Posterior cingulate gyrus (tissue), 11 donors: ENCODE data around the gene BNC2.
"Not testable (repeated sequence)": the region's sequence is repeated elsewhere in the genome, so short reads cannot be mapped to it uniquely, and the experiment has no call there.

Source experiments
- DNase-seq, 10 donors: peaks; one replicate each; pipeline versions ENCODE4 v3.0.0 to v3.0.0-alpha.2; 2020 to 2021; ENCODE audit warnings: mixed read lengths in 3 of 10
- intact Hi-C: fragments of 100-400 bp; cut with DNase I; formaldehyde crosslinking; loops from one replicate; pipeline ENCODE4 v1.15.1; 2023

BNC2 gene

DNA sequence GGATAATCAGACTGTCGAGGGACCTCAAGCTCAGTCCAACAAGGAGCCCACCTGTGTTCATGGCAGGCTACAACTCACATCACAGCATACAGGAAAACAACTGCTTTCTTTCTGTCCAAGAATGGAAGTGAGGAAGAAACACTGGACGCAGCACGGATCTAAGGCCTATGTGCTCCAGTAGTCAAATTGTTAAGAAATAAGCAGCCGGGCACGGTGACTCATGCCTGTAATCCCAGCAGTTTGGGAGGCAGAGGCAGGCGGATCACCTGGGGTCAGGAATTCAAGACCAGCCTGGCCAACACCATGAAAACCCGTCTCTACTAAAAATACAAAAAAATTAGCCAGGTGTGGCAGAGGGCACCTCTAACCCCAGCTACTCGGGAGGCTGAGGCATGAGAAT is 427.8 kb downstream of the BNC2 start:
- DNase-seq, result no peak
- intact Hi-C loops, result no loop called here

DNA sequence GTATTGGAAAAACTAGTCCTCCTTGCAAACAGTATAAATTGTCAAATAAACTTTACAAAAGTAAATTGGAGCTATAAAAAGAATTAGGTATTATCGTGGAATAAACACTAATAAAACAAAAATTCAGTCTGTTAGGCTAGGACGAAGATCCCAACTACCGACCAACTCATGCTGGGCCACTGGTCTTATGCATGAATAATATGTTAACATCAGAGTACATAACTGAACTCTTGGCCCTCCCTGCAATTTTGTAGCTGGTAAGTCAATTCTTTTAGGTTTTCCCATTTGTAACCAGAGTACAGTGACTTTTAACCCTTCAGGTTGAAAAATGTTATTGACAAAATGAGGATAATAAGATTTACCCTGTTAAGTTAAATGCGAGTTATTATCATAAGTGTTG is 428.7 kb downstream of the BNC2 start:
- DNase-seq, result no peak
- intact Hi-C loops, result no loop called here

DNA sequence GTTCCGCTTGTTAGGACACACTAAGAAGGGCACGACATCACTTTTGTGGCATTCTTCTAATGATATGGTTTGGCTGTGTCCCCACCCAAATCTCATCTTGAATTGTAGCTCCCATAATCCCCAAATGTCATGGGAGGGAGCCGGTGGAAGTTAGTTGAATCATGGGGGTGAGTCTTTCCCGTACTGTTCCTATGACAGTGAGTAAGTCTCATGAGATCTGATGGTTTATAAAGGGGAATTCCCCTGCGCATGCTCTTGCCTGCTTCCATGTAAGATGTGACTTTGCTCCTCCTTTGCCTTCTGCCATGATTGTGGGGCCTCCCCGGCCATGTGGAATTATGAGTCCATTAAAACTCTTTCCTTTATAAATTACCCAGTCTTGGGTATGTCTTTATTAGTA is 431.6 kb downstream of the BNC2 start:
- DNase-seq, intact Hi-C loops: not testable (repeated sequence)

DNA sequence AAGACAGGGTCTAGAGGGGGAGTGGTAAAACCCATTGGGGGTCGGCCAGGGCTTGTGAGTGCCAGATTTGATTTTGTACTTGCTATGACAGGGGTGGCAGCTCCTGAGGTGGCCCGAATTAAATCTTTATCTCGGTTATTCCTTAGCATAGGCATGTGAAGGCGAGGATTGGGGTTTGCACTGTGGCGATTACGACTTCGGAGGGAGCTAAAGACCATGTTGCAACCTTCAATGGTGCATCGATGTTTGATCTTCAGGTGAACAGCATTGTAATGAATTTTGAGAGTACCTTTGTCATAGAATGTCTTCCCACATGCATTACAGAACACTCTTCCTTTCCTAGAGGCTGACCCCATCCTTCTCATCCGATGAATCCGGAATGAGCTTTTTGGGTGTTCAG is 433.9 kb downstream of the BNC2 start:
- intact Hi-C loops, result no loop called here
- no peak for DNase-seq

DNA sequence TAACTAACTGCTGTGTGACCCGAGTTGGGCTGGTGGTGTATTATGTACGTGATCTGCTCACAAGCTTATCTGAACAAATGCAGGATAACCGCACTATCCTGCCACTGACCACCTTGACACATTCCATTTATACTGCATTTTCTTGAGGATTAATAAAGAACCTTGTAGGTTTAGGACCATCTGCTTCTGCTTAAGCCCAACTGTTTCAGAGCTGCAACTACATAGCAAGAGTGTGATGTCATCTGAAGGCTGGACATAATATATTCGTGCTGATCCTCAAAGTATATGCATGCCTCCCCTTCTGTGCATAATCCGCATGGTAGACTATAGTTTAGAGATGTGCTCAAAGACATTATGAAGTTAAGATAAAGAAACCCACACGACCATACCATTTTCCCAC is 435.9 kb downstream of the BNC2 start:
- intact Hi-C loops, result no loop called here
- no peak for DNase-seq

DNA sequence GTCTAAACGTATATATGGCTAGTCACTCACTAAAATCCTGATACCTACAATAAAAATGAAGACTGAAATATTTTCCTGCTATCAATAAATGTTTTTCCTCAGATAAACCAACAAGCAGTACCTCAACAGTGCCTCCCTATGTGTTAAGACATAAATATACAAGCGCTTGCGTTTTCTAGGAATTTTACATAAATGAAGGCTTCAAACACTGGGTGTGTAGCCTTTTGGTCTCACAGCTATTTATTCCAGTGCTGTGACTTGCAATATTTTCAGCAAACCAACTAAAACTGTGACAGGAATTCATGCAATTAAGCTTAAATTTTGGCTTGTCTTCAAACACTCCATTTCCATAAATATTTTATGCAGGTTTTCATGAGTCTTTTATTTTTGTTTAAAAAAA is 437.0 kb downstream of the BNC2 start:
- intact Hi-C loops, result no loop called here
- no peak for DNase-seq

DNA sequence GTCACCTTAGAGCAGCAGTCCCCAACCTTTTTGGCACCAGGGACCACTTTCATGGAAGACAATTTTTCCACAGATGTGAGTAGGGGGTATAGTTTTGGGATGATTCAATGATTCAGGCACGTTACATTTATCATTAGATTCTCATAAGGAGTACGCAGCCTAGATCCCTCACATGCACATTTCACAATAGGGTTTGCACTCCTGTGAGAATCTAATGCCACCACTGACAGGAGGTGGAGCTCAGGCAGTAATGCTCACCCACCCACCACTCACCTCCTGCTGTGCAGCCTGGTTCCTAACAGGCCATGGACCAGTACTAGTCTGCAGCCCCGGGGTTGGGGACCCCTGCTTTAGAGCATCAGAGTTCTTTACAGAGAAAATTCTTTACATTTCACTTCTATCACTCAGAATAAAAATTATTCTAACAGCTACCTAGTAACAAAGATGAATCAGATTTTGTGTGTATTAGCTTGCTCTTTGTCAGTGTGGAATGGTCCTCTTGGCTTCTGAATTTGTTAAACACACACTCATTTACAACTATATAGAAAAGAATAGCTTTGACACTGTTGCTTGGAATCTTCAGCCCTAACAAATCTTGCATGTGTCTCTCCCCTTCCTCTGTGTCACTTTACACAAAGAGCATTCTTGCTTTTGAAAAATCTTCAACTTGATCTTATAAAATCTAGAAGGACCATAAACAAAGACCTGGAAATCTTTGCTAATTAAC is 438.6 kb downstream of the BNC2 start:
- intact Hi-C loops, result no loop called here
- no peak for DNase-seq

DNA sequence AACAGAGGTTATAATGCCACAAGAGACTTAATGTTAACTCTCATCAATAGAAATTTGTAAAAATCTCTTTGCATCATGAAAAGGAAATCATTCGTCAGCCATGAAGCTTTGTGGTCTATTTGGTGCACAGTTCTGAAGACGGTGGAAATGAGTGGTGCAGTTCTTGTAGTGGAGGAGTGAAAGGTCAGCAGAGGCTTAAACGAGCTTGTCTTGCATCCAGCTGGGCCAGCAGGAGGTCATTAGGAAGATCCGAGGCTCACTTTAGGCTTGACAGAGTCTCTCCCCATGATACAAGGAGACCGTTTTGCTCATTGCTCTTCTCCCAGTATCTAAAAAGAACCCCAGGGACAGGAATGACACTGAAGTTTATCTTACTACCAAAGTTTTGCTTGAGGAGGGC is 440.8 kb downstream of the BNC2 start:
- intact Hi-C loops, result no loop called here
- DNase-seq, result no peak

DNA sequence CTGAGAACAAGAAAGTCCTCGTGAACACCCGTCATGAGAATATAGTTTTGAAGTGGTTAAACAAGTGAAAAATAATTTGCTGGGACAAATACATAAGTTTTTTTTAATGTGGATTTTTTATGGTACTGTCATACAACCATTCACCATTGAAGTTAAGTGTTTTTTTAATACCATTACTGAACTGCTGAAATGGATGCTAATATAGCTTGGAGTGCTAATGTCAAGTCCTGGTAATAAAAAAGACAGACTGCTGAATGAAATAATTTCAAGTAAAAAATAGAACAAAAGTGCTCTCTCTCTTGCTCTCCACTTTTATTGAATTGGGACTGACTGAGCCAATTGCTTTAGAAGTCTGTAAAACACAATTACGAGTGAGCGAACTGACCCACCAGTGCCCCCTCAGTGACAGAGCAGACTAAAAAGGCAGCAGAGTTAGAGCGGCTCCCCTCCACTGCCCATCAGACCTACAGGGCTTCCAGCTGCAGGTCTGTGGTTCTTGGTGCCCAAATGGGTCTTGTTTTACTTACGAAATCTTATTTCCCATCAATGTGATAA is 442.5 kb downstream of the BNC2 start:
- intact Hi-C loops, result no loop called here
- DNase-seq, result no peak

DNA sequence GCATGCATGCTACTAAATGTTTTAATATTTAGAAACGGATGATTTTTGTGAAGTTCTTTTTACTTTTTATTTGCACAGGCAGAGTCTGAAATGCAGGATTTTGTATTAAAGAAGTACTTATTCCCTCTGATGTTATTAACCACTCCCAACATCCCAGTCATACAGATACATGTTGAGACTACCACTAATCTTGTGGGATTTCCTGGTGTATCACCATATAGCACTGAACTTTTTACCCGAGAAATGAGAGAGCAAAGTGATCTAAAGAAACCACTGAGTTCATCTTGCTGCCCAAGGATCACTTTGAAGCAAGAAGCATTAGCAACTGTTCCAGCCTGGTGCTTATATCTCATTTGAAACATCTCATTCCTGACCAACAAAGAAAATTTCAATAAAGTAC is 443.8 kb downstream of the BNC2 start:
- no peak for DNase-seq
- intact Hi-C loops, result no loop called here

DNA sequence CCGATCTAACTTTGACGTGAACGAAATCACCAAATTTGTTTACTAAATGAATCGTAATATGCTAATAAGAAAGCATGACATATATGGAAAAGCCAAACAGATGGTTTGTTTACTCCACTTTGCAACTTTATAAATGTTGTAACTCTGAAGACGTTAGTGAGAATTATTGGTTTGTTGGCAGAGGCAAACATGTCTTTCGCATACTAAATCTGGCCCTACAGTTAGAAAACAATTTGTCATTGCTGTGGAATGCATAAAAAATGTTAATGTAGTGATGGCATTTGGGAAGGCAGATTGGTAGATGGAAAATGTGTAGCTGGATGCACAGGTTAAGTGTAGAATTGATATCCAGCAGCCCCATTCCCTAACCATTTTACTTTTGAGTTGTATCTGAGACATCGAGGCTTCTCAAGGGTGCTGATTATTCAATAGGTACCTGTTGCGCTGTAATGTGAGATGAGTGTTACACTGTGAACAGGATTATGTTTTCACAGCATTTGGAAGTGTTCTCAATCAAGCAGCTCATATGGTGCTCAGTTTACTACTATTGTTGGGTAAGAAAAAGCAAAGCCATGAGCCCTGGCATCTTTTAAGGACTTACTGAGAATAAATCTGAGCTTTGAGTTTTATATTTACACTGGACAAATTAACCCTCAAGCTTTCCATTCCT is 444.8 kb downstream of the BNC2 start:
- intact Hi-C loops, result no loop called here
- no peak for DNase-seq

DNA sequence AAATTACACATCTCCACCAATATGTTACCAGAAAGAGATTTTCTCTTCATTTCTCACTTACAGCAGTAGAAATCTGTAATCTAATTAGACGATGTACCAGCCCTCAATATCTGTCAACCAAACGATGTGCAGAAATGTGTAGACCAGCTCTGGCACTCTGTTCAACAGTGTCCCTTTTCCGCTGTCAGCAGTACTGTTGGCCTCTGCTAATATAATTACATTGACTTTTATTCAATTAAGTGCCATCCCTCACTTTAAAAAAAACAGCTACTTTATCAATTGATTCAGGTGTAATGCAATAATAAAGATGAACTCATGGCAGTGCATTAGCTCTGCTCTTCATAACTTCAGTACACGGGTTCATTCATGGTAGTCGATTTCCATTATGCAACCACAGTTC is 448.4 kb downstream of the BNC2 start:
- intact Hi-C loops, result no loop called here
- no peak for DNase-seq

DNA sequence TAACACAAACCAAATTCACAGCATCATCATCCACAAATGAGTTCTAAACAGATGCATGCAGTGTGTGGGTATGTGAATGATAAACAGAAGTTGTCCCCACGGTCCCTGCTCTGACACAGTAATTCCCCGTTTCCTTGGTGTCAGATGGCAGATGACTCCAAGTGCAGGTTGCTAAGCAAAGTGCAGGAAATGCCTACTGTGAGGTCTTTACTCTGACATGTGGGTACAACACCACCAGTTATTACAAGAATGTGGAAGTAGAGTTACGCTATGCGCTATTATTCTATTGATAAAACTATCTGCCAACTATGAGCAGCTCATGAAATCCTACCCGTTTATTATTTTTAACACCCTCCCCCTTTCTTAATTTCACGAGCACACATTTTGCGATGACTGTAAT is 448.9 kb downstream of the BNC2 start:
- intact Hi-C loops, result no loop called here
- no peak for DNase-seq

DNA sequence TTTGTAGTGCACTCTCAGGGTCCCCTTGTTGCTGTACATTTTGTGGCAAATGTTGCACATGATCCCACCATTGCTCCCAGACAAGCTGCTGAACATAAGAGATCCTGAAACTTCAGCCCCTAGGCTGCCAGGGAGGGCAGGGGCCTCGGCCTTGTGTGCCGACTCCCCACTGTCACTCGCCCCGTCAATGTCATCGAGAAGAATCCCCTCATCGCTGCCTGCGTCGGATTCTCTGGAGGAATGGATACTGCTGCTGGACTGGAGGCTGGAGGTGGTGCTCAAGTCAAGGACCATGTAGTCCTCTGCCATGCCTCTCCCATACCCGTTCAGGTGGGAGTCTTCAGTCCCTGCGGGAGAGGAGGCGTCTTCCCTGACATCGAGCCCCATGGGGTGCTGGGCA is 451.3 kb downstream of the BNC2 start:
- DNase-seq, result peak in 1 of 10 donors; percentile 40
- intact Hi-C loops, result no loop called here

DNA sequence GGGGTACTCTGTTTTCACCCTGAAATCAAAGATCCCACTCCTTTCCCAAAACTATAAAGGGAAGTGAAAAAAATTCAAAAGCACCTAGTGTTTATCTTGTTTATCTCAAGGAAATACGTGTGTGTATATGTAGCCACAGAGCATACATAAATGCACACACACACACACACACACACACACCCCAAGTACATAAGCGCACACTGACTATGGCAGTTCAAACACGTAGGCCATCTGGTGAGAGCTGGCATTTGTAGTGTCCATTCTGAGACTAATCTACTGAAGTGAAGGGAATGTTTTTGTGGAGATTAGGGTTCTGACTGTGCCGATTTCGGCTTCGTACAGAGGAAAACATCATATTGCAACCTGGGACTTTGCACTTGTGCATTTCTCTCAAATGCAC is 451.7 kb downstream of the BNC2 start:
- DNase-seq, result no peak
- intact Hi-C loops, result no loop called here

DNA sequence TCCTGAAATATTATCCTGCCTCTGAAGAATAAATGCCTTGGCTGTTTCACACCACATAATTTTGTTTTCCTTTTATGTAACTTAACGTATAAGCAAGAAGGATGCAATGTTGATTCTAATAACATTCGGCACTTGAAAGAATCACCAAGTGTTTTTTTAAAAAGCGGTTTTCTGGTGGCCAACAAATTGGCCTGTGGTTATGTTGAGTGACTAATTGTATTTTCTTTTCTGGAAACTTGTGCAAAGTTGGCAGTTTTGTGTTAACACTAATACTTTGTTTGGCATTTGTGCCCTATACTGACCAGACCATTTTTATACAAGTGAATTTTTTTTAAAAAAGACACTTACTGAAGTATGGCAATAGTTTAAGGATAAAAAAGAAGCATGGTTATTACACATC is 452.7 kb downstream of the BNC2 start:
- intact Hi-C loops, result no loop called here
- DNase-seq, result no peak

DNA sequence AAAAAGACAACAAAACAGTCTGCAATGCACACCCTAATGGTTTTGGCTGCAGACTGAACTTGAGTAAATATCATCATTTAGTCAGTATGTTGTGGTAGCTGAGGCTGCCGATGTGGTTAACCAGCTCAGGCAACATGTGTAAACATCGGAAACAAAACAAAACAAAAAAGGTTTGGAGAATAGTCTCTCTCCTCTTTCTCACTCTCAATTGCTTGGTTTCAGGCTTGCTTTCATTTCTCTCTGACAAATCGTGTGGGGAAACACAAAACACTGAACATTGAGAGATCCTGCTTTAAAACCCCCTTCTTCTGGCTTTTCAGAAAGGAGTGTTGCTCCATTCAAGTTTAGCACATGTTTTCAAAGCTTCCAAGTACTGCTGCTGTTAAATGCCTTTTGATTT is 453.3 kb downstream of the BNC2 start:
- intact Hi-C loops, result no loop called here
- no peak for DNase-seq

DNA sequence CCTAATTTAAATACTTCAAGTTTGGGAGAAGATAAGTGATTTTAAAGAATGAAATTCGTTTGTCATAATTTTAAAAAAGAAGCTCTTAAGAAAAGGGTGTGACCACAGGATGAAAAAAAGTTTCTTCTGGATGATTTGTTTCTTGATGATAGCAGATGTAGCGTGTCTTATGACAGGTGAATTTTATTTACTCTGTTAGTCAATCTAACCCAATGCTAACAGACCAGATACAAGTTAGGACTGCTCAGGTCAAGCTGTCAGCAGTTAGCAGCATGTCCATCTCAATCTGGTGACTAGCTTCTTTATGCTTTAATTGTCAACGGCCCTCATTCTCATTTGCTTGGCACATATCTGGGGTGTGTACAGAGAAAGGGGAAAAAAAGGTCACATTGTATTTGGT is 456.0 kb downstream of the BNC2 start:
- intact Hi-C loops, result no loop called here
- no peak for DNase-seq

DNA sequence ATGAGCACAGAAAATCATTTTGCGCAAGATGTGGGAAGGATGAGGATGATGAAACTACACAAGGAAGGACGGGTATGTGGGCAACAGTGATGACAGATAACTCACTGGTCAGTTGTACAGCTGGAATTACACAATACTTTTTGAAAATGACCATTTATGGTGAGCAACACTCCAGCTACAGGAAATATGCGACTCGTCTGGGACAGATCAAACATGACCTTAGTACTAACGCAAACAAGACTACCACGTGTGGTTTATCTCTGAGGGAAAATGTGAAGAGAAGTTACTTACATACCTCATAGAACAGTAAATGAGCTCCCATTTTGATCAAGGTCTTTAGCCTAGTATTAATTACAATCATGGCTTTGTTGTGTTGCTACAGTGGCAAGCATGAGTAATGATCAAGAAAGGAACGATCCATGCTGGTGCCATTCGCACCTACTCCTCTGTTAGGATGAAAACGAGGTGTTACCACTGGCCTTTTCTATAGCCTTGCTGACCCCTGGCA is 456.9 kb downstream of the BNC2 start:
- intact Hi-C loops, result no loop called here
- DNase-seq, result no peak

DNA sequence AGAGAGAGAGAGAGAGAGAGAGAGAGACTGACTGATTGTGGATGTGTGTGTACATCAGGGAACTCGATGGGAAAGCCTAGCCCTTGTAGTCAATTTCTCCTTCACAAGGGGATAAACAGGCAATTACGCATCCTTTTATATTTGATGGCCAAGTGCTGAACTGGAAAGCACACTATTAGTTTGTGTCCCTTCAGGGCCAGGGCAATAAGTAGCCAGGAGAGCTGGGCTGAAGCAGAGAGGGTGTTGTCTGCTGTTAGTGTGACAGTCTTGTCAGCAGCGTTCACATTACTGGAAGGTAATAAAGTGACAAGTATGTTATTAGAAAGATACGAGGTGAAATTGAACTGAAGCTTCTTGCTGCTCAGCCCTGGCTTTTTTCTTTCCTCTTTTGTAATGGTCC is 457.7 kb downstream of the BNC2 start:
- intact Hi-C loops, result no loop called here
- DNase-seq, result no peak

DNA sequence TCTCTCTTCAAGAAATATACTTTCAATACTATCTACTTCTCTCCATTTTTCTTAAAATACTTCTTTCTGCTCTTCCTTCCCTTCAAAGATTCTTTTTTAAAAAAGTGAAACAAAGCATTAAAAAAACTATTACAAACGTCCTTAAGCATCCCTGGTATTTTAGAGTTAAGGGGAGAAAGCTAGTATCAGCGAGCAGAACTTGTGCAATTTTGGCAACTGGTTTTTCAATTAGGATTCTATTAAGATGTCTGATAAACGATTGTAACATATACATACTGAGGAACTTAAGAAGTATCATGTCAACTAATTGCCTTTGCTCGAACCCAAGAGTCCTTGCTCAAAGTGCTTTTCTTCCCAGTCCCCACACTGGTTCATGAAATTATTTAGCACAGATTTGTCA is 459.2 kb downstream of the BNC2 start:
- DNase-seq, result no peak
- intact Hi-C loops, result no loop called here

DNA sequence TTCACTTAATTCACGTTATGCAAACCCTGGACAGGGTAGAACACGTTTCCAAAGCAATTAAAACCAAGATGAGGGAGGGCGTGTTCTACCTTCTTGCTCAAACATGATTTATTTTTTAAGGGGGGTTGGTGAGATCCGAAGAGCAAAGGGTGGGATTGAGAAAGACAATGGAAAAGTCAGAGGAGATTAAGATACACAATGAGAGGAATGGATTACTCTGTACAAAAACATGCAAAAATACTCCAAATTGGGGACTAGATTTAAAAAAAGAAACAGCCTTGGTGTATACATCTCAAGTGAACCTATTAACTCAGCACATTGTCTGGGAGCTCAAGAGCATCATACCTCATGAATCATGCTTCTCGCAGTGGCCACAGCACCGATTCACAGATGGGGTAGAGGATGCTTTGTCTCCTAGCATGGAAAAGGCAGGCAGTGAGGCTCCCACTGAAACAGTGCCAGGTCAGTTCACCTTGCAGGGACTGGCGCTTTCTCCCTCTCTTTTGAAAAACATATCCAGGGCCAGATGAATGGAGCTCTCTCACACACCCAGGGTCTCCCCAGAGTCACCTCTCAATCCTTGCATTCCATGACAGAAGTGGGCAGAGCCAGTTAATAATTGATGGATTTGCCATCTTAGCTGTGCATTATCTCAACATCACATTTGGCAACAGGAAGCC is 459.7 kb downstream of the BNC2 start:
- intact Hi-C loops, result no loop called here
- DNase-seq, result peak in 1 of 10 donors; percentile 19
